HG03520 (cell line): Measurements from ENCODE around the gene LYZL2.
"Not testable (repeated sequence)": the region's sequence is repeated elsewhere in the genome, so short reads cannot be mapped to it uniquely, and the experiment has no call there.

ENCODE experiments used
- ATAC-seq: cut with Tn5 transposase; IDR thresholded peaks from one replicate; pipeline ENCODE4 v1.9.1; 2021; ENCODE audit warnings: mild to moderate bottlenecking, moderate library complexity; ENCODE audit not compliant: unreplicated experiment

Gene LYZL2

GRCh38 chr10:30596013-30596412 lies 33.5 kb downstream of the LYZL2 start:
- no peak for ATAC-seq

GRCh38 chr10:30594077-30594476 lies 35.5 kb downstream of the LYZL2 start:
- no peak for ATAC-seq

GRCh38 chr10:30592770-30593169 lies 36.8 kb downstream of the LYZL2 start:
- ATAC-seq, result not testable (repeated sequence)

DNA sequence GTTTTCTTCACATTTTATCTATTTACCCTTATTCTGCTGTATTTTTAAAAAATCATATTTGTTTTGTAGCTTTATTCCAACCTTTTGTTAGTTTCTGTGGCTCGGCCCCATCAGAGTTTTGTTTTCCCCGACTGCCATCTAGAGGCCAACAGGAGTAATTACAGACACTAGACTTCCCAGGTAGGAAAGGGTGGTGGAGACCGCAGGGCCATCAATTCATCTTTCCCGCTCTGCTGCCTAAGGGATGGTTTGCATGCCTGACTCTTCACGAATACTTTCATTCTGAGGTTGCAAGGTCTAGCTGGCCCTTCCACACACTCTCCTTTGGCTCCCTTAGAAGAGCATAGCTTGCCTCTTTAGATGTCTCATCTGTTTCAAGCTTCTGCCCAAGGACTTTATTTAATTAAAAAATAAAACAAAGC lies 38.3 kb downstream of the LYZL2 start:
- ATAC-seq, result no peak

GRCh38 chr10:30589441-30589840 lies 40.1 kb downstream of the LYZL2 start:
- ATAC-seq, result no peak

DNA sequence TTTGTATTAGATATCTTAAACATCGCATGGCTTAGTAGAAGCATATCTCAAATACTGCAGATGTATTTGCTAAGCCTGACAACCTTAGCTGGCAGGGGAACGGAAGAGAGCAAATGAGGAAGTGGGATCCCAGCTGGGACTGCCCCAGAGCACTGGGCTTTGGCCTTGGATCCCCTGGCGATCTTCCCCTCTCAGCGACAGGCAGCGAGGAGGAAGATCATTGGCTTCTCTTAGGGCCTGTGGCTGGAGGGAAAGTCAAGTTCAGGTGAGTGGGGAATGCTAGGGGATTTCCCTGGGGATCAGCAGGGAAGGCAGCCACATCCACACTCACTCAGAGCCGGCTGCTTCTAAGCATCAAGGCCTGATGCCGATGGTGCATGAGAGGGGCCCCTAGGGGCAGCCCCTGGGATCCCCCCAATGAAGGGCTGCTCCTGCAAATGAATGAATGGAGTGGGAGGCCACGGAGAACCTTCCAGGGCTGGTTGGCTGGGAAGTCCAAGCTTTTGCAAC lies 42.0 kb downstream of the LYZL2 start:
- peak; percentile 68 for ATAC-seq

GRCh38 chr10:30586828-30587227 lies 42.7 kb downstream of the LYZL2 start:
- ATAC-seq, result no peak

GRCh38 chr10:30583778-30584415 lies 45.7 kb downstream of the LYZL2 start:
- ATAC-seq, result no peak

DNA sequence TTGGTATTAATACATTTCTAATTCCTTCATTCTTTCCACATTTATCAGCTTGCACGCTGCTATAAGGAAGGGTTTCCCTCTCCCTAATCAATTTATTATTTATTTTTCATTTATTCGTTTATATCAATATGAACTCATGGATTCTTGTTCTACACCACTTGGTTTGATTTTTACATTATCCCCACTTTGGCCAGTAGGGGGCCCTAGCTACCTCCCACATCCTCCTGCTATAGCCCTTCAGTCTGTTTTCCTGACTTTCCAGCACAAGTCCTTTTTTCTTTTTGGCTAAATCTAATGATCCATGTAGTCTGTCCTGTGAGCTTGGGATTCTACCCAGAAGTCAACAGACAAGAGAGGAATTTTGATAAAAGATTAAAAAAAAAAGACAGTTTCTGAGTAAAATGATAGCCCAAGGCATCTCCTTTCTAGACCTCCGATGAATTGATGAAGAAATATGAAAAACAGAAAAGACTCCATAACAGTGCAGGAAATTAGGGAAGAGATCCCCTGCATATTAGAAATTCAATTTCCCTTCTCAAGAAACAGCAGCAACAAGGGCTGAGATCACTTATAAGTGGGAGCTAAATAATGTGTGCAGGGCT lies 47.7 kb downstream of the LYZL2 start:
- ATAC-seq, result no peak

DNA sequence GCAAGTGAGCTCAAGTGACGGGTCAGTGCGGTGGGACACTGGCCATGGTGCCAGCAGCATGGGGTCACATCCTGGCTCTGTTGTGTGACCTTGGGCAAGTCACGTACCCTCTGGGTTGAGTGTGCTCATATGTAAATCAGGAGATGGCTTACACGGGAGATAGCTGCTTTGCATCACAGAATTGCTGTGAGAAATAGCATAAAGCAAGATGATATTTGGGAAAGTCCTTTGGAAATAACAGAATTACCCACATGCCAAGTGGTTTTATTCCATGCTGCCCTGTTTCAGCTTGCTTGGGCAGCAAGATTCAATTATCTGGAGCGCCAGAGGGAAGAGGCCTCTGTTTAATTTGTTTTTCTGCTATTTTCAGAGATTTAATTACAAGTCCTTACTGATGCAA lies 48.9 kb downstream of the LYZL2 start:
- no peak for ATAC-seq

DNA sequence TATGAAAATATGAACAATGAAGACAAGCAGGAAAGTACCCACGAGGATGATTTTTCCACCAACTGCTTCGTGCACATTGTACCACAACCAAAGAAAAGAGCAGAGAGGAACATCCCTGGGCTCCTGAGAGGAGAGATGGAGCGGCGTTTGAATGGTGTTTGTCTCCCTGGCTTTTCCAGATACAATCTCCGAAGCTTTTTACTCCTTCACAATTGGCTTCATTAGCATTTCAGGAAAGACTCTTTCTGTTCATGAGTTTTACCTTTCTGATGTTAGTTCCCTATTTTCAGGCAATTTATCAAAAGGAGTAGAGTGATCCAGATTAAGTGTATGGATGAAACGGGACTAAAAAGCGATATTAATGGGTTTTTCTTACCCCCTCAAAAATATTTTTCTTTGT lies 49.3 kb downstream of the LYZL2 start:
- ATAC-seq, result no peak

DNA sequence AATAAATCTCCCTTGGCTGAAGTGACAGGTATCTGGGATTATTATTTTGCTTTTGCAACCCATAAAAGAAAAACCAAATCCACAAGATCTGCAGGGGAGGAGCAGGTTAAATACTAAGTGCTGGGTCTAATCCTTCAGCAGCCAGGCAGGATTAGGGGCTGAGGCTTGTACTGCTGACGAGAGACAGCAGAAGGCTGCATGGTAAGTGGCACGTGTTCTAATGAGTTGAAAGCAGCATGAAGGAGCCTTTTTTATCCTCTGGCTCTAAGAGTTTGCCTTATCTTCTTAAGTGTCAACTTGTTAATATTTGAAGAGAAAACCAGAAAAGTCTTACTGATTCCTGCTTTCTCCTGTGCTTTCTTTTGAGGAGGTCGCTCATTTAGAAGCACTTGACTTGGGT lies 50.0 kb downstream of the LYZL2 start:
- no peak for ATAC-seq

DNA sequence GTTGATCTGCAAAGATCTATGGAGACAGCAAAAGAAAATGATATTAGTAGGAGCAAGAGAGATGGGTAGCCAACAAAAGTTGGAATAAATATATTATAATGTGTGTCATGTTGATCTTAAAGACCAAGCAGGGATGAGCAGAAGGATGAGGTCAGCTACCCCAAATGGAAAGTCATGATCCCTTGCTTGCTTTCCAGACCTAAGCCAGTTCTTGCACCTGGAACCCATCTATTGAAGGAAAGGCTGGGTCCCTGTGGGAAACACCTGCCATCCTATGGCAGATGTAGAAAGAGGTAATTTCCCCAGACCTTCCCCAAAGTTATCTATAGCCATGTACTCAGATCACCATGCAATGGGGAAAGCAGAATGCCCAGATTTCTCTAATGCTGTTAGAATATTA lies 52.5 kb downstream of the LYZL2 start:
- ATAC-seq, result no peak

- no peak for ATAC-seq
Observed at GRCh38 chr10:30576641-30577040, 52.9 kb downstream of the LYZL2 start.

GRCh38 chr10:30574432-30574796 lies 55.1 kb downstream of the LYZL2 start:
- no peak for ATAC-seq

- ATAC-seq, result no peak
Observed at GRCh38 chr10:30573721-30574431, 55.7 kb downstream of the LYZL2 start.

GRCh38 chr10:30565449-30565848 lies 64.1 kb downstream of the LYZL2 start:
- ATAC-seq, result no peak

DNA sequence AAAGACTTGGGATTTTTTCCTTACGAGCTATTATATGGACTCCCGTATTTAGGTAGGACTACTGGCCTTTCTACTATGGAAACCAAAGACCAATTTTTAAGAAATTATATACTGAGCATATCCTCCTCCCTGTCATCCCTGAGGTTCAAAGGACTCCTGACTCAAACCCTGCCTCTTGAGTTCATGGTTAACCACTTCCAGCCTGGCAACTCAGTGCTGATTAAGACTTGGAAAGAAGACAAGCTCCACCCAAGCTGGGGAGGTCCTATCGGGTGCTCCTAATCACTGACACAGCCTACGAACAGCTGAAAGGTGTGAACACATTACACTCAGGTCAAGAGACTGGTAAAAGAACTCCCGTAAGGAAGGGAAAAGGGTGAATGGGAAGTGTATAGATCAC lies 66.8 kb downstream of the LYZL2 start:
- no peak for ATAC-seq
